ENCODE measurements around the gene VAV2.
A peak's percentile ranks its signal among the peaks of the same experiment; 100 is the strongest.

DNA sequence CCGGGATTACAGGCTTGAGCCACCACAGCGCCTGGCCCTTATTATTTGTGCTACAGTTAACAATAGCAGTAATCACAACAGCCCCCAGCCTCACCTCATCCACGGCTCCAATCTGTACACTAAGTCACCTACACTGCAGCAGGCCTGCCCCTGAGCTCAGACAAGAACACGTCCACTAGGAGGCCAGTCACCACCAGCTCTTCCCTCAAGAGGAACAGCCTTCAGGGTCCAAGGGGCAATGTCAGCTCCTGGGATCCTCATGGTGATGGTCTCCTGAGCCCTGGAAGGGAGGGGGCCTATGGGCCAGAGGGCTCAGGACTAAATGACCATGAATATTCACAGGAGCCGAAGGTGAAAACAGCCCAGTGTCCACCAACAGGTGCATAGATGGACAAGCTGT is 67.7 kb downstream of the VAV2 start:
- TF ChIP-seq EZH2phosphoT487 (IDR thresholded peaks at IDR 0.05; ENCODE audit: unreplicated experiment) (no peak), CREB1 (CRISPR knock-in tag; IDR thresholded peaks at IDR 0.05; ENCODE audit: low read depth) (no peak), ZNF114 (CRISPR knock-in tag; IDR thresholded peaks at IDR 0.05) (no peak)
- TF ChIP-seq, protein P1, sequence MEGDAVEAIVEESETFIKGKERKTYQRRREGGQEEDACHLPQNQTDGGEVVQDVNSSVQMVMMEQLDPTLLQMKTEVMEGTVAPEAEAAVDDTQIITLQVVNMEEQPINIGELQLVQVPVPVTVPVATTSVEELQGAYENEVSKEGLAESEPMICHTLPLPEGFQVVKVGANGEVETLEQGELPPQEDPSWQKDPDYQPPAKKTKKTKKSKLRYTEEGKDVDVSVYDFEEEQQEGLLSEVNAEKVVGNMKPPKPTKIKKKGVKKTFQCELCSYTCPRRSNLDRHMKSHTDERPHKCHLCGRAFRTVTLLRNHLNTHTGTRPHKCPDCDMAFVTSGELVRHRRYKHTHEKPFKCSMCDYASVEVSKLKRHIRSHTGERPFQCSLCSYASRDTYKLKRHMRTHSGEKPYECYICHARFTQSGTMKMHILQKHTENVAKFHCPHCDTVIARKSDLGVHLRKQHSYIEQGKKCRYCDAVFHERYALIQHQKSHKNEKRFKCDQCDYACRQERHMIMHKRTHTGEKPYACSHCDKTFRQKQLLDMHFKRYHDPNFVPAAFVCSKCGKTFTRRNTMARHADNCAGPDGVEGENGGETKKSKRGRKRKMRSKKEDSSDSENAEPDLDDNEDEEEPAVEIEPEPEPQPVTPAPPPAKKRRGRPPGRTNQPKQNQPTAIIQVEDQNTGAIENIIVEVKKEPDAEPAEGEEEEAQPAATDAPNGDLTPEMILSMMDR (conservative IDR thresholded peaks at IDR 0.05; ENCODE audit: low read depth in 2 of 2): peak in 1 of 2 experiments; percentile 13; a peak in 1 of 4 replicates

Measured in GM23338 (cell line).